ENCODE measurements around the gene NPC1. TPM values are rescaled to one million over a fixed set of nuclear protein-coding genes. Genes with fewer than 3 reads are reported as not detected.

NPC1 gene
- total and polyA plus RNA-seq, 2 of the 8 experiments (the other 6 are each of a cell fraction or from before 2014, with no cell fraction given), result 34.1 to 39.5 TPM

DNA sequence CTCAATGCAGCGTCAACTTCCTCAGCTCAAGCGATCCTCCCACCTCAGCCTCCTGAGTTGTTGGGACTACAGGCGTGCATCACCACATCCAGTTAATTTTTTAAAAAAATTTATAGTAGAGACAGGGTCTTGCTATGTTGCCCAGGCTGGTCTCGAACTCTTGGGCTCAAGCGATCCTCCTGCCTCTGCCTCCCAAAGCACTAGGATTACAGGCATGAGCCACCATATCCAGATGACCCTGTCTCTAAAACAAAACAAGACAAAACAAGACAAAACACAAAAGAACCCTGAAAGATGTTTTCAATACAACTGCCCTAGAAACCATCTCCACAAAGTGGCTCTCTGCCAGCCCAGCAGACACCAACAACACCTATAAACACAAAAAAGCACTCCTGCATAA lies 45.0 kb upstream of the NPC1 start (continued):
- TF ChIP-seq, protein P1, sequence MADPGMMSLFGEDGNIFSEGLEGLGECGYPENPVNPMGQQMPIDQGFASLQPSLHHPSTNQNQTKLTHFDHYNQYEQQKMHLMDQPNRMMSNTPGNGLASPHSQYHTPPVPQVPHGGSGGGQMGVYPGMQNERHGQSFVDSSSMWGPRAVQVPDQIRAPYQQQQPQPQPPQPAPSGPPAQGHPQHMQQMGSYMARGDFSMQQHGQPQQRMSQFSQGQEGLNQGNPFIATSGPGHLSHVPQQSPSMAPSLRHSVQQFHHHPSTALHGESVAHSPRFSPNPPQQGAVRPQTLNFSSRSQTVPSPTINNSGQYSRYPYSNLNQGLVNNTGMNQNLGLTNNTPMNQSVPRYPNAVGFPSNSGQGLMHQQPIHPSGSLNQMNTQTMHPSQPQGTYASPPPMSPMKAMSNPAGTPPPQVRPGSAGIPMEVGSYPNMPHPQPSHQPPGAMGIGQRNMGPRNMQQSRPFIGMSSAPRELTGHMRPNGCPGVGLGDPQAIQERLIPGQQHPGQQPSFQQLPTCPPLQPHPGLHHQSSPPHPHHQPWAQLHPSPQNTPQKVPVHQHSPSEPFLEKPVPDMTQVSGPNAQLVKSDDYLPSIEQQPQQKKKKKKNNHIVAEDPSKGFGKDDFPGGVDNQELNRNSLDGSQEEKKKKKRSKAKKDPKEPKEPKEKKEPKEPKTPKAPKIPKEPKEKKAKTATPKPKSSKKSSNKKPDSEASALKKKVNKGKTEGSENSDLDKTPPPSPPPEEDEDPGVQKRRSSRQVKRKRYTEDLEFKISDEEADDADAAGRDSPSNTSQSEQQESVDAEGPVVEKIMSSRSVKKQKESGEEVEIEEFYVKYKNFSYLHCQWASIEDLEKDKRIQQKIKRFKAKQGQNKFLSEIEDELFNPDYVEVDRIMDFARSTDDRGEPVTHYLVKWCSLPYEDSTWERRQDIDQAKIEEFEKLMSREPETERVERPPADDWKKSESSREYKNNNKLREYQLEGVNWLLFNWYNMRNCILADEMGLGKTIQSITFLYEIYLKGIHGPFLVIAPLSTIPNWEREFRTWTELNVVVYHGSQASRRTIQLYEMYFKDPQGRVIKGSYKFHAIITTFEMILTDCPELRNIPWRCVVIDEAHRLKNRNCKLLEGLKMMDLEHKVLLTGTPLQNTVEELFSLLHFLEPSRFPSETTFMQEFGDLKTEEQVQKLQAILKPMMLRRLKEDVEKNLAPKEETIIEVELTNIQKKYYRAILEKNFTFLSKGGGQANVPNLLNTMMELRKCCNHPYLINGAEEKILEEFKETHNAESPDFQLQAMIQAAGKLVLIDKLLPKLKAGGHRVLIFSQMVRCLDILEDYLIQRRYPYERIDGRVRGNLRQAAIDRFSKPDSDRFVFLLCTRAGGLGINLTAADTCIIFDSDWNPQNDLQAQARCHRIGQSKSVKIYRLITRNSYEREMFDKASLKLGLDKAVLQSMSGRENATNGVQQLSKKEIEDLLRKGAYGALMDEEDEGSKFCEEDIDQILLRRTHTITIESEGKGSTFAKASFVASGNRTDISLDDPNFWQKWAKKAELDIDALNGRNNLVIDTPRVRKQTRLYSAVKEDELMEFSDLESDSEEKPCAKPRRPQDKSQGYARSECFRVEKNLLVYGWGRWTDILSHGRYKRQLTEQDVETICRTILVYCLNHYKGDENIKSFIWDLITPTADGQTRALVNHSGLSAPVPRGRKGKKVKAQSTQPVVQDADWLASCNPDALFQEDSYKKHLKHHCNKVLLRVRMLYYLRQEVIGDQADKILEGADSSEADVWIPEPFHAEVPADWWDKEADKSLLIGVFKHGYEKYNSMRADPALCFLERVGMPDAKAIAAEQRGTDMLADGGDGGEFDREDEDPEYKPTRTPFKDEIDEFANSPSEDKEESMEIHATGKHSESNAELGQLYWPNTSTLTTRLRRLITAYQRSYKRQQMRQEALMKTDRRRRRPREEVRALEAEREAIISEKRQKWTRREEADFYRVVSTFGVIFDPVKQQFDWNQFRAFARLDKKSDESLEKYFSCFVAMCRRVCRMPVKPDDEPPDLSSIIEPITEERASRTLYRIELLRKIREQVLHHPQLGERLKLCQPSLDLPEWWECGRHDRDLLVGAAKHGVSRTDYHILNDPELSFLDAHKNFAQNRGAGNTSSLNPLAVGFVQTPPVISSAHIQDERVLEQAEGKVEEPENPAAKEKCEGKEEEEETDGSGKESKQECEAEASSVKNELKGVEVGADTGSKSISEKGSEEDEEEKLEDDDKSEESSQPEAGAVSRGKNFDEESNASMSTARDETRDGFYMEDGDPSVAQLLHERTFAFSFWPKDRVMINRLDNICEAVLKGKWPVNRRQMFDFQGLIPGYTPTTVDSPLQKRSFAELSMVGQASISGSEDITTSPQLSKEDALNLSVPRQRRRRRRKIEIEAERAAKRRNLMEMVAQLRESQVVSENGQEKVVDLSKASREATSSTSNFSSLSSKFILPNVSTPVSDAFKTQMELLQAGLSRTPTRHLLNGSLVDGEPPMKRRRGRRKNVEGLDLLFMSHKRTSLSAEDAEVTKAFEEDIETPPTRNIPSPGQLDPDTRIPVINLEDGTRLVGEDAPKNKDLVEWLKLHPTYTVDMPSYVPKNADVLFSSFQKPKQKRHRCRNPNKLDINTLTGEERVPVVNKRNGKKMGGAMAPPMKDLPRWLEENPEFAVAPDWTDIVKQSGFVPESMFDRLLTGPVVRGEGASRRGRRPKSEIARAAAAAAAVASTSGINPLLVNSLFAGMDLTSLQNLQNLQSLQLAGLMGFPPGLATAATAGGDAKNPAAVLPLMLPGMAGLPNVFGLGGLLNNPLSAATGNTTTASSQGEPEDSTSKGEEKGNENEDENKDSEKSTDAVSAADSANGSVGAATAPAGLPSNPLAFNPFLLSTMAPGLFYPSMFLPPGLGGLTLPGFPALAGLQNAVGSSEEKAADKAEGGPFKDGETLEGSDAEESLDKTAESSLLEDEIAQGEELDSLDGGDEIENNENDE (IDR thresholded peaks at IDR 0.05; ENCODE audit: insufficient replicate concordance, low read length), result no peak
- TF ChIP-seq CREB1 (IDR thresholded peaks at IDR 0.05) (no peak), RBBP5 (IDR thresholded peaks at IDR 0.05; ENCODE audit: borderline replicate concordance, low read depth, low read length) (no peak), CHD1 (IDR thresholded peaks at IDR 0.05; ENCODE audit: low read depth, low read length) (no peak), MAFK (IDR thresholded peaks at IDR 0.05; ENCODE audit: low read depth, low read length) (no peak), PHF8 (conservative IDR thresholded peaks at IDR 0.05; ENCODE audit: low read depth, low read length) (no peak)
- TF ChIP-seq, protein P2, sequence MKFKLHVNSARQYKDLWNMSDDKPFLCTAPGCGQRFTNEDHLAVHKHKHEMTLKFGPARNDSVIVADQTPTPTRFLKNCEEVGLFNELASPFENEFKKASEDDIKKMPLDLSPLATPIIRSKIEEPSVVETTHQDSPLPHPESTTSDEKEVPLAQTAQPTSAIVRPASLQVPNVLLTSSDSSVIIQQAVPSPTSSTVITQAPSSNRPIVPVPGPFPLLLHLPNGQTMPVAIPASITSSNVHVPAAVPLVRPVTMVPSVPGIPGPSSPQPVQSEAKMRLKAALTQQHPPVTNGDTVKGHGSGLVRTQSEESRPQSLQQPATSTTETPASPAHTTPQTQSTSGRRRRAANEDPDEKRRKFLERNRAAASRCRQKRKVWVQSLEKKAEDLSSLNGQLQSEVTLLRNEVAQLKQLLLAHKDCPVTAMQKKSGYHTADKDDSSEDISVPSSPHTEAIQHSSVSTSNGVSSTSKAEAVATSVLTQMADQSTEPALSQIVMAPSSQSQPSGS (IDR thresholded peaks at IDR 0.05; ENCODE audit: low read length), result no peak

Measured in H1 (cell line).